ENCODE data around the gene TSPAN14.

TSPAN14 gene, protein sequence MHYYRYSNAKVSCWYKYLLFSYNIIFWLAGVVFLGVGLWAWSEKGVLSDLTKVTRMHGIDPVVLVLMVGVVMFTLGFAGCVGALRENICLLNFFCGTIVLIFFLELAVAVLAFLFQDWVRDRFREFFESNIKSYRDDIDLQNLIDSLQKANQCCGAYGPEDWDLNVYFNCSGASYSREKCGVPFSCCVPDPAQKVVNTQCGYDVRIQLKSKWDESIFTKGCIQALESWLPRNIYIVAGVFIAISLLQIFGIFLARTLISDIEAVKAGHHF

DNA sequence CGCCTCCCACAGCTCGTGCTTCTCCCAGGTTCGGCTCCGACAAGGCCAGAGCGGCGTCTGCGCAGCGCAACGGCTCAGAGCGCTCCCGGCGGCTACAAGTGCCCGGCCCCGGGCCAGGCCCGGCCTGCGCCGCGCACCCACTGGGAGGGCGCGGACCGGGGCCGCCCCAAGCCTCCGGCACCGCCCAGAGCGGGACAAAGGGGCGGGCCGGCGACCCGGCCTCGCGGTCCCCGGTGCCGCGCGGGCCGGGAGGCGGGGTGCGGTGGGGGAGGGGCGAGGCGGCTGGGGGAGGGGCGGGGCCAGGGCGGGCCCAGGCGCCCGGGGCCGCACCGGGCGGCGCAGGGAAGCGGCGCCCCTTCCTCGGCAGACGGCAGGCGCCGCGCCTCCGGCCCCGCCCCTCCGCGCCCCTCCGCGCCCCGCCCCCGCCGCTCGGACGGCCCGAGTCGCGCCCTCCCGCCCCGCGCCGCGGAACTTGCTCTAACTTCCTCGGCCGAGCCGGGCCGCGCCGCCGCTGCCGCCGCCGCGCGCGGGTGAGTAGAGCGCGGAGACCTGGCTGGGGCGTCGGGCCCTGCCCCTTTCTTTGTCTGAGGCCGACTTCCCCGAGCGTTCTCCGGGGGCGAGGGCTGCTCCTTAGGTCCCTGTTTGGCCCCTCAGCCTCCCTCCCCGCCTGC, at the start of gene TSPAN14:
Gene TSPAN14, plus strand, starts transcription at position 469 of the 671 bp plus-strand sequence. CDS start 34,924 bp downstream, outside the sequence.
- Histone ChIP-seq H3K79me2 (ENCODE audit: insufficient read depth, low read length) (peaks cover 42% of the 10 kb centered on the region), H3K4me3 (ENCODE audit: low read length, poor library complexity, severe bottlenecking) (peak within 1 kb of the TSS; percentile 93), H3K36me3 (ENCODE audit: insufficient read depth, low read length) (no peaks in the 10 kb centered on the region), H3K9me3 (ENCODE audit: insufficient read depth, low read depth, low read length) (no peaks in the 10 kb centered on the region), H3K4me2 (ENCODE audit: low read depth, low read length, poor library complexity, severe bottlenecking) (peak within 1 kb of the TSS; percentile 96), H3K27me3 (ENCODE audit: insufficient read depth, low read length, poor library complexity, severe bottlenecking) (no peaks in the 10 kb centered on the region), H3K9me2 (replicated peaks; ENCODE audit: low read depth, low read length) (no peaks in the 10 kb centered on the region), H3K4me1 (ENCODE audit: insufficient read depth, low read length, poor library complexity, severe bottlenecking) (peaks cover 31% of the 10 kb centered on the region), H3K9ac (ENCODE audit: low read depth, low read length, poor library complexity, severe bottlenecking) (peak within 1 kb of the TSS; percentile 84), H2AFZ (ENCODE audit: low read length) (peak within 1 kb of the TSS; percentile 83), H3F3A (ENCODE audit: low read depth) (peaks cover 15% of the 10 kb centered on the region; the same call in 1 of the 2 replicates), H4K20me1 (ENCODE audit: insufficient read depth, low read length, poor library complexity, severe bottlenecking) (peaks cover 31% of the 10 kb centered on the region)
- TF ChIP-seq EZH2phosphoT487 (IDR thresholded peaks at IDR 0.05; ENCODE audit: borderline replicate concordance), result no peak
- TF ChIP-seq, protein P1, sequence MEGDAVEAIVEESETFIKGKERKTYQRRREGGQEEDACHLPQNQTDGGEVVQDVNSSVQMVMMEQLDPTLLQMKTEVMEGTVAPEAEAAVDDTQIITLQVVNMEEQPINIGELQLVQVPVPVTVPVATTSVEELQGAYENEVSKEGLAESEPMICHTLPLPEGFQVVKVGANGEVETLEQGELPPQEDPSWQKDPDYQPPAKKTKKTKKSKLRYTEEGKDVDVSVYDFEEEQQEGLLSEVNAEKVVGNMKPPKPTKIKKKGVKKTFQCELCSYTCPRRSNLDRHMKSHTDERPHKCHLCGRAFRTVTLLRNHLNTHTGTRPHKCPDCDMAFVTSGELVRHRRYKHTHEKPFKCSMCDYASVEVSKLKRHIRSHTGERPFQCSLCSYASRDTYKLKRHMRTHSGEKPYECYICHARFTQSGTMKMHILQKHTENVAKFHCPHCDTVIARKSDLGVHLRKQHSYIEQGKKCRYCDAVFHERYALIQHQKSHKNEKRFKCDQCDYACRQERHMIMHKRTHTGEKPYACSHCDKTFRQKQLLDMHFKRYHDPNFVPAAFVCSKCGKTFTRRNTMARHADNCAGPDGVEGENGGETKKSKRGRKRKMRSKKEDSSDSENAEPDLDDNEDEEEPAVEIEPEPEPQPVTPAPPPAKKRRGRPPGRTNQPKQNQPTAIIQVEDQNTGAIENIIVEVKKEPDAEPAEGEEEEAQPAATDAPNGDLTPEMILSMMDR (conservative IDR thresholded peaks at IDR 0.05; ENCODE audit: low read length), result no peak

DNA sequence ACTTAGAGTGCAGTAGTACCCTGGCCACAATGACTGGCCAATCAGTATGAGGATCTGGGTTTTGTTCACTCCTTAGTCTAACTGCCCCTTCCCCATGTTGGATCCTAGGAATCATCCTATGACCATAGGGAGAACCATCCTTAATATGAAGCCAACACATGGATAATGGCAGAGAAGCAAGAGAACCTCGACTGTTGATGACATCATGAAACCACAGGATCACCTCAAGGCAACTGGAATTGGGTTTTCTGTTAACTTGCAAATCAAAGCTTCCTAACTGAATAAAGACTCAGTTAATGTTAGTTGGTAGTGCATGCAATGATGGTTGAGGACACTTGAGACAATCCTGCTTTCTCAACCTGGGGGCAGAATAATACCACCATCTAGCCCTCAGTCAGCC, 49.1 kb upstream of the TSPAN14 start:
- no peak for TF ChIP-seq EZH2phosphoT487 (IDR thresholded peaks at IDR 0.05; ENCODE audit: borderline replicate concordance)
- TF ChIP-seq, protein P1 (conservative IDR thresholded peaks at IDR 0.05; ENCODE audit: low read length), result no peak
- H4K20me1 ChIP-seq (ENCODE audit: insufficient read depth, low read length, poor library complexity, severe bottlenecking), result no peaks in the 10 kb centered on the region

DNA sequence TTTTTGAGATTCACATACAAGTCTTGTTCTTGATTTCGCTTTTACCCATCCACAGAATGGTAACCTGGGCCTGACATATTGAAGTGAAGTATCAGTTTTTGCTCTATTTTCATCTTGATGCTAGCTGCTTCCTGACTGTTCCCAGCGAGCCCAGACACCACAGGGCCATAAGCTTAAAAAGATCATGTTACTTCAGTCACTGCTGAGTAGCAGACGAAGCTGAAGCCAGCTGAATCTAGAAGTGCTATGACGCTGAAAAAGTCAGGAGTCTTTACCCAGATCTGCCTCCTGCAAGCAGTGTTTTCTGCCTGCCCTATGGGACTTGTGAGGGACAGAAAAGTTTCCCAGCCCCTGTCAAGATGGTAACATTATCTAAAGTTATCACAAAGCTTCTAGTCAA, 48.5 kb upstream of the TSPAN14 start:
- no peaks in the 10 kb centered on the region for H3K27me3 ChIP-seq (ENCODE audit: insufficient read depth, low read length, poor library complexity, severe bottlenecking)
- H4K20me1 ChIP-seq (ENCODE audit: insufficient read depth, low read length, poor library complexity, severe bottlenecking), result peaks cover under 1% of the 10 kb centered on the region
- no peak overlapping the region for H3K4me3 ChIP-seq (ENCODE audit: low read length, poor library complexity, severe bottlenecking)
- H2AFZ ChIP-seq (ENCODE audit: low read length), result 0 out of 2 replicates have a peak overlapping the region, but pooled peaks have one; percentile 27
- H3F3A ChIP-seq (ENCODE audit: low read depth), result no peaks in the 10 kb centered on the region
- H3K4me1 ChIP-seq (ENCODE audit: insufficient read depth, low read length, poor library complexity, severe bottlenecking), result peaks cover 29% of the 10 kb centered on the region
- H3K36me3 ChIP-seq (ENCODE audit: insufficient read depth, low read length), result no peaks in the 10 kb centered on the region
- no peaks in the 10 kb centered on the region for H3K9me3 ChIP-seq (ENCODE audit: insufficient read depth, low read depth, low read length)
- H3K79me2 ChIP-seq (ENCODE audit: insufficient read depth, low read length), result peaks cover 22% of the 10 kb centered on the region
- no peak overlapping the region for H3K4me2 ChIP-seq (ENCODE audit: low read depth, low read length, poor library complexity, severe bottlenecking)
- TF ChIP-seq, protein P1 (conservative IDR thresholded peaks at IDR 0.05; ENCODE audit: low read length), result no peak
- no peak for TF ChIP-seq EZH2phosphoT487 (IDR thresholded peaks at IDR 0.05; ENCODE audit: borderline replicate concordance)
- no peaks in the 10 kb centered on the region for H3K9me2 ChIP-seq (replicated peaks; ENCODE audit: low read depth, low read length)
- H3K9ac ChIP-seq (ENCODE audit: low read depth, low read length, poor library complexity, severe bottlenecking), result no peak overlapping the region

More for the DNA sequence above, 49.1 kb upstream of the TSPAN14 start:
- Histone ChIP-seq H3K9ac (ENCODE audit: low read depth, low read length, poor library complexity, severe bottlenecking) (no peak overlapping the region), H2AFZ (ENCODE audit: low read length) (no peak overlapping the region), H3K4me1 (ENCODE audit: insufficient read depth, low read length, poor library complexity, severe bottlenecking) (peaks cover 24% of the 10 kb centered on the region), H3K27me3 (ENCODE audit: insufficient read depth, low read length, poor library complexity, severe bottlenecking) (no peaks in the 10 kb centered on the region), H3K9me3 (ENCODE audit: insufficient read depth, low read depth, low read length) (no peaks in the 10 kb centered on the region), H3F3A (ENCODE audit: low read depth) (no peaks in the 10 kb centered on the region), H3K4me2 (ENCODE audit: low read depth, low read length, poor library complexity, severe bottlenecking) (no peak overlapping the region), H3K79me2 (ENCODE audit: insufficient read depth, low read length) (peaks cover 16% of the 10 kb centered on the region), H3K36me3 (ENCODE audit: insufficient read depth, low read length) (no peaks in the 10 kb centered on the region), H3K4me3 (ENCODE audit: low read length, poor library complexity, severe bottlenecking) (no peak overlapping the region), H3K9me2 (replicated peaks; ENCODE audit: low read depth, low read length) (no peaks in the 10 kb centered on the region)
